Inflammatory macrophage treated with lipopolysaccharide for 1 hour (primary cell): ENCODE results near the gene HMBS.

Experiments used
- DNase-seq, 2 donors: peaks; one replicate each; pipeline ENCODE4 v3.0.0-alpha.2; 2020 to 2022

HMBS gene

DNA sequence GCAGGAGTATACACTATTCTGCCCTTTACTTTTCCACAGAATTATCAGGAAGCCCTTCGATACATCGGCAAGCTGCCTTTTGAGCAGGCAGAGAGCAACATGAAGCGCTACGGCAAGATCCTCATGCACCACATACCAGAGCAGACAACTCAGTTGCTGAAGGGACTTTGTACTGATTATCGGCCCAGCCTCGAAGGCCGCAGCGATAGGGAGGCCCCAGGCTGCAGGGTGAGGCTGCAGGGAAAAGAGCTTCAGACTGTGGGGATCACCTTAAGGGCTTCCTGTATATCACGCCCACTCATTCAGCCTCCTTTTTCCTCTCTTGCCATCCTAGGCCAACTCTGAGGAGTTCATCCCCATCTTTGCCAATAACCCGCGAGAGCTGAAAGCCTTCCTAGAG is 6.8 kb upstream of the HMBS start:
- no peak for DNase-seq

DNA sequence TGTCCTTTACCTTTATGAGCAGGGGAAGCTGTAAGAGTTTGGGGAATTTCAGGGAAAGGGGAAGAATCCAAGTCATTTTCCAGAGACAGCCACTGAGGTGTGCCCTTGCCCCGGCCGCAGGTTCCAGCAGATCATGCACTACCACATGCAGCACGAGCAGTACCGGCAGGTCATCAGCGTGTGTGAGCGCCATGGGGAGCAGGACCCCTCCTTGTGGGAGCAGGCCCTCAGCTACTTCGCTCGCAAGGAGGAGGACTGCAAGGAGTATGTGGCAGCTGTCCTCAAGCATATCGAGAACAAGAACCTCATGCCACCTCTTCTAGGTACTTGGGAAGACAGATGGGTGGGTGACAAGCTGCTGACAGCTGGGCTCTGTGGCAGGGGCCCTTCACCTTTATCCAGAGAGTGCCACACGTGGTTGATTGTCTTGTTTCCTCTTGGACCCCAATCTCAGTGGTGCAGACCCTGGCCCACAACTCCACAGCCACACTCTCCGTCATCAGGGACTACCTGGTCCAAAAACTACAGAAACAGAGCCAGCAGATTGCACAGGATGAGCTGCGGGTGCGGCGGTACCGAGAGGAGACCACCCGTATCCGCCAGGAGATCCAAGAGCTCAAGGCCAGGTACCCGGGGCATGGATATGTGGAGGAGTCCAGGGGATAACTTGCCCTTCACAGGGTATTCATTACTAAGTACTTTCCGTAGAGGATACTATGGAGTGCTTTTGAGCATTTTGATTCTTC is 5.8 kb upstream of the HMBS start:
- no peak for DNase-seq

DNA sequence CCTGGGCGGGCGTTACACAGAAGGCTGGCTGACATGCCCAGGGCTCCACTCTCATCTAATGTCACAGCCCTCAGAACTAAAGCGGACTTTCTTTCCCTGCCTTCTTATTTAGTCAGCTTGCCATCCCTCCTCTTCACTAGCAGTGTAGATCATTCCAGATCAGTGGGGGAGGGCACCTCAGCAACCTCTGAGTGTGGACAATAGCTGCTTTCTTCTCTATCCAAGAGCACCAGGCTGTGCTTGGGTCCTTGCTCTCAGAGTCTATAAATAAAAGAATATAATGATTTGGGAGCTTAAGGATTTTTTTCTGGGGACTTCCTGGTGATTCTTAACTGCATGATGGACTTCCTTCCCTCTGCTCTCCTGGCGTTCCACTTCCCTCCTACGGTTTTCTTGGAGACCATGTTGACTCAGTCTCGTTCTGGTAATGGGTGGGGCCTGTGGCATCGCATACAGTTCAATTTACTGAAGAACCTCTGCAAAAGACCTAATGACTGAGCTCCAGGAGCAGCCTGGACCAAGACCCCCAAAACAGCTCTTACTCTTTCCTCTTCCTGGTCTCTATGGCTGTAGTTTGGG is 2.9 kb upstream of the HMBS start:
- peak; percentile 55 to 77 for DNase-seq

- peak in 1 of 2 donors; percentile 26 for DNase-seq
Measured at GRCh38 chr11:119085437-119085847, 761 bp downstream of the HMBS start.

GRCh38 chr11:119087123-119087522 is 2.4 kb downstream of the HMBS start:
- no peak for DNase-seq

DNA sequence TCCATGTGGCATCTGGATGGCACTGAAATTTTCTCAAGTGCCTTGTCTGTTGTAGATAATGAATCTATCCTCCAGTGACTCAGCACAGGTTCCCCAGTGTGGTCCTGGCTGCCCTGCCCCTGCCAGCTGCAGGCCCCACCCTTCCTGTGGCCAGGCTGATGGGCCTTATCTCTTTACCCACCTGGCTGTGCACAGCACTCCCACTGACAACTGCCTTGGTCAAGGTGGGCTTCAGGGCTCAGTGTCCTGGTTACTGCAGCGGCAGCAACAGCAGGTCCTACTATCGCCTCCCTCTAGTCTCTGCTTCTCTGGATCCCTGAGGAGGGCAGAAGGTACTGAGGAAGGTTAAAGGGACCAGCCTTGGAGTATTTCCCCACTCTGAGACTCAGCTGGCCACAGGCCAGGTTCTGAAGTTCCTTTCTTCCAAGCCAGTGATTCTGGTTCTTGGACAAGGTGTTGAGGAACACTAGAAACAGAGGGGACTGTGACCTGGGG is 3.1 kb downstream of the HMBS start:
- DNase-seq = no peak

DNA sequence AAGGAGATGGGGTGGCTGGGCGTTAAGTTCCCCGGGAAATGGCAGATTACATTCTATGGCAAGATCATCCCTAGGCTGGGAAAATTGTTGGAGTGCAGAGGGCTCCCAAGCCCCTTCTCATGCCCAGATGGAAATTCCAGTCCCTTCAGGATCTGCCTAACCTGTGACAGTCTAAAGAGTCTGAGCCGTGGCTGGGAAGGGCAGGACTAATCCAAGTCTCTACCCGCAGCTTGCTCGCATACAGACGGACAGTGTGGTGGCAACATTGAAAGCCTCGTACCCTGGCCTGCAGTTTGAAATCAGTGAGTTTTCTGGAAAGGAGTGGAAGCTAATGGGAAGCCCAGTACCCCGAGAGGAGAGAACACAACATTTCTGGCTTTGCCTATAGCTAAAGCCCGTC is 3.7 kb downstream of the HMBS start:
- no peak for DNase-seq

DNA sequence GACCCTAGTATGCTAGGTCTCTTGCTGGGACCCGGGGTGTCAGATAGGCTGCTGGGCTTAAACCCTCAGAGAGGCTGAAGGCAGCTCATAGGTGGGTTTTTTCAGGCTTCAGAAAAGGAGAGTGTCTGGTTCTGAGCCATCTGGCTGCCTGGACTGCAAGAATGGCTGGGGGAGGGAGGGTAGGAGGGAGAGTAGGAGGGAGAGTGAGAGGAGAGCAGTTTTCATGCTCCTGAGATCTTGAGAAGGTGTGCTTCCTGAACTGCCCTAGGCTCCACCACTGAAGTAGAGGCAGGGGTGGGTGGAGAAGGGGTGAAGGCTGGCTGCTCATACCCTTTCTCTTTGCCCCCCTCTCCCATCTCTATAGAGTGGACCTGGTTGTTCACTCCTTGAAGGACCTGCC is 4.6 kb downstream of the HMBS start:
- DNase-seq = no peak

DNA sequence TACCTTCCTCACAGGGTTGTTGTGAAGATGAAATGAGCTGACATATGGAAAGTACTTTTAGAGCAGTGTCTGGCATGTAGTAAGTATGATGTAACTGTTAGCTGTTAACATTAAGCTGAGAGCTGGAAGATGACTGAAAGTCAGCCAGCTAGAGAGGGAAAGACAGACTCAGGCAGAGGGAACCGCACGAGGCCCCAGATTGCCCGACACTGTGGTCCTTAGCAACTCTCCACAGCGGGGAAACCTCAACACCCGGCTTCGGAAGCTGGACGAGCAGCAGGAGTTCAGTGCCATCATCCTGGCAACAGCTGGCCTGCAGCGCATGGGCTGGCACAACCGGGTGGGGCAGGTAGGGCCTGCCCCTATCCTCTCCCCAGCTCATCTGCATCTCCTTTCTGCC is 6.5 kb downstream of the HMBS start:
- no peak for DNase-seq

- no peak for DNase-seq
Measured at GRCh38 chr11:119091966-119092879, 7.5 kb downstream of the HMBS start.

DNA sequence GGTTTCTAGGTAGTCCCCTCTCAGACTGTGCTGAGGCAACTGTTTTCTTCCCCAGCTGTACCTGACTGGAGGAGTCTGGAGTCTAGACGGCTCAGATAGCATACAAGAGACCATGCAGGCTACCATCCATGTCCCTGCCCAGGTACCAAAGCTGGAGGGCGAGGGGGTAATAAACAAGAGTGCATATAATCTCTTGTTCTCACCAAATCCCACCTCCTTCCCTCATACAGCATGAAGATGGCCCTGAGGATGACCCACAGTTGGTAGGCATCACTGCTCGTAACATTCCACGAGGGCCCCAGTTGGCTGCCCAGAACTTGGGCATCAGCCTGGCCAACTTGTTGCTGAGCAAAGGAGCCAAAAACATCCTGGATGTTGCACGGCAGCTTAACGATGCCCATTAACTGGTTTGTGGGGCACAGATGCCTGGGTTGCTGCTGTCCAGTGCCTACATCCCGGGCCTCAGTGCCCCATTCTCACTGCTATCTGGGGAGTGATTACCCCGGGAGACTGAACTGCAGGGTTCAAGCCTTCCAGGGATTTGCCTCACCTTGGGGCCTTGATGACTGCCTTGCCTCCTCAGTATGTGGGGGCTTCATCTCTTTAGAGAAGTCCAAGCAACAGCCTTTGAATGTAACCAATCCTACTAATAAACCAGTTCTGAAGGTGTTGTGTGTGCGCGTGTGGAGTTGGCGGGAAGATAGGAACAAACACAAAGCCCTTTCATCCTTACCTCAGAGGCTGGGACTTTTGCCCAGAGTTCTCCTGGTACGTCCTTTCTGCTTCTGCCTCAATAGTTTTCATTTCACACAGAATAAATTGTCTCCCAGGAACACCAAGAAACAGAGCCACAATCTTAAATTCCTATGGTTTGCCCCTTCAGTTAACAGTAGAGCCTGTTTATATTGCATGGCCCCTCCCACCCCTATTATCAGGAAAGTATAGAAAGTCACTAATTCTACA is 8.5 kb downstream of the HMBS start:
- DNase-seq = no peak

- peak in 1 of 2 donors; percentile 17 for DNase-seq
Measured at GRCh38 chr11:119093942-119094815, 9.5 kb downstream of the HMBS start.

- DNase-seq = peak; percentile 74 to 78
Measured at GRCh38 chr11:119094816-119095065, 10.1 kb downstream of the HMBS start.

- DNase-seq = peak; percentile 99 to 100
Measured at GRCh38 chr11:119095066-119095880, 10.6 kb downstream of the HMBS start.

GRCh38 chr11:119099711-119100110 is 15.0 kb downstream of the HMBS start:
- no peak for DNase-seq

GRCh38 chr11:119100246-119100970 is 15.7 kb downstream of the HMBS start:
- peak; percentile 29 to 43 for DNase-seq

DNA sequence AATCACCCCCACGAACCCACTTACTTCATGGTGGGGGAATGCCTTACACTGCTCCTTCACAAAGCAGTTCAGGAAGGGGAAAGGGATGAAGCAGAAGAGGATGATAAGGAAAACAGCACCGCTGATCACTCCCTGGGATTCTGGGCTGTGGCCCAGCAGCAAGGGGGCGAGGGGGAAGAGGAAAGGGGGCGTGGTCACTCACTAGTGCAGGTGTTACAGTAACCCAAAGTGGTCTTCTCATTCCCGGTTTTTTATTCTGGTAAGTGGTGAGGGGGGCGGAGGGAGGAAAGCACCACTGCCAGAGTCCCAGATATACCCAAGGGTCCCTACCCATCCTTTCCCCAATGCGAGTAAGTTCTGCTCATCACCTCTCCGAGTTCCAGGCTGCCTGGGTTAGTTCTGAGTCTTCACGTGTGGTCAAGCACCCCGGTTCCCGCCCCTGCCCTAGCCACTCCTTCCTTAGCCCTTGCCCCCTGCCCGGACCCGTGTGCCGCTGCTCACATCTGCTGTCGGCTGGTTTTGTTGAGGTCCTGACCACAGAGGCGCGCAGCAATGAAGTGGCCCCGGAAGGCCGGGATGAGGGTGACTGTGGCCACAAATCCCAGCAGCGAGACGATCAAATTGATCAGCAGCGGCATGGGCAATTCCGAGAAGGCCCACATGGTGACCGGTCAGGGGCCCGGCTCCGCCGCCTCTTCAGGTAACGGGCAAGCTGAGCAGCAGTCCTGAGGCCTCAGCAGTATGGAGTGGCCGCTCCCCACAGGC is 16.5 kb downstream of the HMBS start:
- DNase-seq = no peak

DNA sequence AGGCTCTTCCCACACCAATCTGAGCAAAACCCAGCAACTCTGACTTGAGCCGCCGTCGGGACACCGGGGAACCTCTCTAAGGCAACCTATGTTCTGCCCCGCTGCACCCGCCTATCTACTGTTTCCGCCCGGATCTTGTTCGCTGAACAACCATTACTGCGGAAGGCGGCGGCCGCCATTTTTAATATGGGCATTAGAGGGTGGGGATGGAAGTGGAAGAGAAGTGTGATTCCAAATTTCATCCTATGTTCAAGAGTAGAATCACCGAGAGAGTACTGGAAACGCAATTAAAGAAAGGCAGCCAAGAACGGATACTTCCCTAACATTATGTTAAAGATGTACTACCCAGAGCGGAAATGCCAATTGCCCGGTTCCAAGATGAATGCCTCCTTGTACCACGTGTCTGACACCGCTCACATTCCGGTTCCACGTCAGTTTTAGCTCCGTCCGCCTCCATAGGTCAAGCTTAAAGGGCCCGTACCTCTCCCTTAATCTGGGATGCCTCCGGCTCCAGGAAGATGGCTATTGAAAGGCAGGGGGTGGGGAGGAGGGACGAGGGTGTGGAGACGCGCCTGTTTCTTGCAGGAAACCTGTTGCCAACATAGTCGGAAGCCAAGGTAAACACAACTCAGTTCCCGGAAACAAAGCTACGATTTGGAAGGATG is 17.2 kb downstream of the HMBS start, which contains the start of gene DPAGT1:
TSS of gene DPAGT1 (minus strand) at position 95 of the 665 bp plus-strand sequence. CDS start 198 bp downstream, outside the sequence.
- DNase-seq = peak; percentile 88 to 90
